Stimulated activated memory B cell treated with anti-CD40 and anti-IgM and Interleukin-4, amounts not matched to agents 10 μg/mL and 1 μg/mL and 100 μg/mL, for 72 hours (primary cell): ENCODE data around the gene HRAS.

ENCODE experiments used
- ATAC-seq: fragments of 150-1000 bp; cut with Tn5 transposase; 2 replicates; pipeline ENCODE4 v1.10.0; 2021
- H3K27ac Mint-ChIP-seq: one replicate; pipeline ENCODE4 v1.8.0; 2022; ENCODE audit warnings: mild to moderate bottlenecking, mixed read lengths
- H3K27me3 Mint-ChIP-seq: one replicate; pipeline ENCODE4 v1.8.0; 2022; ENCODE audit warnings: mixed read lengths
- H3K36me3 Mint-ChIP-seq: one replicate; pipeline ENCODE4 v1.8.0; 2022; ENCODE audit warnings: mixed read lengths
- H3K4me1 Mint-ChIP-seq: one replicate; pipeline ENCODE4 v1.8.0; 2022; ENCODE audit warnings: mixed read lengths
- H3K4me3 Mint-ChIP-seq: one replicate; pipeline ENCODE4 v1.8.0; 2022; ENCODE audit warnings: mild to moderate bottlenecking, moderate library complexity, mixed read lengths
- H3K9me3 Mint-ChIP-seq: one replicate; pipeline ENCODE4 v1.8.0; 2022; ENCODE audit warnings: mixed read lengths

Gene HRAS

GRCh38 chr11:533586-534395 is 1.6 kb downstream of the HRAS start:
- ATAC-seq = no peak
- peak overlapping the region; percentile 81 for H3K4me3 Mint-ChIP-seq
- peaks cover 14% of the 10 kb centered on the region for H3K36me3 Mint-ChIP-seq
- H3K27ac Mint-ChIP-seq = no peak overlapping the region
- H3K9me3 Mint-ChIP-seq = no peaks in the 10 kb centered on the region
- H3K27me3 Mint-ChIP-seq = no peaks in the 10 kb centered on the region
- peaks cover 42% of the 10 kb centered on the region for H3K4me1 Mint-ChIP-seq

- Mint-ChIP-seq H3K4me1 (peaks cover 35% of the 10 kb centered on the region), H3K4me3 (no peak overlapping the region), H3K9me3 (no peaks in the 10 kb centered on the region), H3K27ac (no peak overlapping the region), H3K27me3 (no peaks in the 10 kb centered on the region), H3K36me3 (peaks cover 14% of the 10 kb centered on the region)
- ATAC-seq = no peak
Measured at GRCh38 chr11:532986-533585, 2.3 kb downstream of the HRAS start.

GRCh38 chr11:532527-532985 is 2.8 kb downstream of the HRAS start:
- Mint-ChIP-seq H3K4me3 (no peak overlapping the region), H3K27ac (no peak overlapping the region), H3K36me3 (peaks cover 14% of the 10 kb centered on the region), H3K27me3 (no peaks in the 10 kb centered on the region), H3K4me1 (peaks cover 30% of the 10 kb centered on the region), H3K9me3 (no peaks in the 10 kb centered on the region)
- ATAC-seq = no peak

- Mint-ChIP-seq H3K9me3 (no peaks in the 10 kb centered on the region), H3K36me3 (peaks cover 14% of the 10 kb centered on the region), H3K27ac (no peak overlapping the region), H3K4me3 (no peak overlapping the region), H3K27me3 (no peaks in the 10 kb centered on the region), H3K4me1 (peaks cover 25% of the 10 kb centered on the region)
- no peak for ATAC-seq
Measured at GRCh38 chr11:531919-532526, 3.4 kb downstream of the HRAS start.

- Mint-ChIP-seq H3K4me3 (no peak overlapping the region), H3K4me1 (peaks cover 20% of the 10 kb centered on the region), H3K27ac (no peak overlapping the region), H3K27me3 (no peaks in the 10 kb centered on the region), H3K9me3 (no peaks in the 10 kb centered on the region), H3K36me3 (peaks cover 14% of the 10 kb centered on the region)
- no peak for ATAC-seq
Measured at GRCh38 chr11:530960-531831, 4.2 kb downstream of the HRAS start.

GRCh38 chr11:529728-530411 is 5.5 kb downstream of the HRAS start:
- Mint-ChIP-seq H3K36me3 (peaks cover 14% of the 10 kb centered on the region), H3K27me3 (no peaks in the 10 kb centered on the region), H3K4me3 (no peak overlapping the region), H3K4me1 (peaks cover 16% of the 10 kb centered on the region), H3K27ac (no peak overlapping the region), H3K9me3 (no peaks in the 10 kb centered on the region)
- no peak for ATAC-seq

GRCh38 chr11:528815-529727 is 6.3 kb downstream of the HRAS start:
- no peak for ATAC-seq
- no peaks in the 10 kb centered on the region for H3K9me3 Mint-ChIP-seq
- H3K36me3 Mint-ChIP-seq = peaks cover 14% of the 10 kb centered on the region
- no peak overlapping the region for H3K4me3 Mint-ChIP-seq
- no peaks in the 10 kb centered on the region for H3K27me3 Mint-ChIP-seq
- no peak overlapping the region for H3K27ac Mint-ChIP-seq
- H3K4me1 Mint-ChIP-seq = peaks cover 12% of the 10 kb centered on the region

- no peak for ATAC-seq
- H3K27me3 Mint-ChIP-seq = no peaks in the 10 kb centered on the region
- H3K9me3 Mint-ChIP-seq = no peaks in the 10 kb centered on the region
- H3K4me1 Mint-ChIP-seq = peaks cover 7% of the 10 kb centered on the region
- H3K4me3 Mint-ChIP-seq = no peak overlapping the region
- peaks cover 14% of the 10 kb centered on the region for H3K36me3 Mint-ChIP-seq
- no peak overlapping the region for H3K27ac Mint-ChIP-seq
Measured at GRCh38 chr11:528166-528814, 7.1 kb downstream of the HRAS start.

GRCh38 chr11:526192-526591 is 9.2 kb downstream of the HRAS start:
- ATAC-seq = no peak
- peaks cover 5% of the 10 kb centered on the region for H3K36me3 Mint-ChIP-seq
- H3K27me3 Mint-ChIP-seq = no peaks in the 10 kb centered on the region
- no peak overlapping the region for H3K27ac Mint-ChIP-seq
- H3K4me3 Mint-ChIP-seq = no peak overlapping the region
- H3K9me3 Mint-ChIP-seq = no peaks in the 10 kb centered on the region
- no peaks in the 10 kb centered on the region for H3K4me1 Mint-ChIP-seq

GRCh38 chr11:521177-521688 is 14.1 kb downstream of the HRAS start:
- Mint-ChIP-seq H3K4me3 (no peak overlapping the region), H3K4me1 (peaks cover 6% of the 10 kb centered on the region), H3K9me3 (peaks cover 5% of the 10 kb centered on the region), H3K27ac (no peak overlapping the region), H3K36me3 (peaks cover 8% of the 10 kb centered on the region), H3K27me3 (no peaks in the 10 kb centered on the region)
- no peak for ATAC-seq

- Mint-ChIP-seq H3K9me3 (peaks cover 5% of the 10 kb centered on the region), H3K4me1 (peaks cover 6% of the 10 kb centered on the region), H3K4me3 (no peak overlapping the region), H3K36me3 (peaks cover 12% of the 10 kb centered on the region), H3K27me3 (no peaks in the 10 kb centered on the region), H3K27ac (no peak overlapping the region)
- no peak for ATAC-seq
Measured at GRCh38 chr11:520428-521176, 14.8 kb downstream of the HRAS start.

GRCh38 chr11:518463-519202 is 16.7 kb downstream of the HRAS start:
- peaks cover 5% of the 10 kb centered on the region for H3K9me3 Mint-ChIP-seq
- peaks cover 6% of the 10 kb centered on the region for H3K4me1 Mint-ChIP-seq
- H3K27ac Mint-ChIP-seq = peak overlapping the region; percentile 70
- H3K36me3 Mint-ChIP-seq = peaks cover 19% of the 10 kb centered on the region
- no peaks in the 10 kb centered on the region for H3K27me3 Mint-ChIP-seq
- ATAC-seq = peak; percentile 97
- peak overlapping the region; percentile 76 for H3K4me3 Mint-ChIP-seq
